HG02759 (cell line): Measurements from ENCODE around the gene GTF3A.

Experiments
- ATAC-seq: cut with Tn5 transposase; IDR thresholded peaks from one replicate; pipeline ENCODE4 v1.9.1; 2021; ENCODE audit warnings: mild to moderate bottlenecking, moderate library complexity; ENCODE audit not compliant: unreplicated experiment

GTF3A gene

GRCh38 chr13:27446986-27447583 lies 22.7 kb downstream of the GTF3A start:
- ATAC-seq: no peak

- ATAC-seq: no peak
These were observed 23.9 kb downstream of the GTF3A start for GRCh38 chr13:27448308-27448707.

- ATAC-seq: no peak
These were observed 24.7 kb downstream of the GTF3A start for GRCh38 chr13:27449081-27449603.

GRCh38 chr13:27449936-27450828 lies 25.8 kb downstream of the GTF3A start, which contains the start of gene MTIF3:
MTIF3 (minus strand) TSS chr13:27450564; CDS start chr13:27440448, 10,116 bp downstream.
- ATAC-seq: peak; percentile 88

- no peak for ATAC-seq
These were observed 26.6 kb downstream of the GTF3A start for GRCh38 chr13:27450921-27451471.

GRCh38 chr13:27455331-27455855 lies 31.0 kb downstream of the GTF3A start:
- no peak for ATAC-seq

GRCh38 chr13:27461940-27462584 lies 37.6 kb downstream of the GTF3A start:
- ATAC-seq: no peak

- ATAC-seq: no peak
These were observed 39.1 kb downstream of the GTF3A start for GRCh38 chr13:27463500-27463899.

- ATAC-seq: no peak
These were observed 41.2 kb downstream of the GTF3A start for GRCh38 chr13:27465611-27466010.

- ATAC-seq: no peak
These were observed 42.1 kb downstream of the GTF3A start for GRCh38 chr13:27466513-27466912.

GRCh38 chr13:27470075-27470820 lies 45.8 kb downstream of the GTF3A start:
- no peak for ATAC-seq

- no peak for ATAC-seq
These were observed 48.0 kb downstream of the GTF3A start for GRCh38 chr13:27472441-27472840.

GRCh38 chr13:27472941-27473340 lies 48.5 kb downstream of the GTF3A start:
- ATAC-seq: no peak

- ATAC-seq: no peak
These were observed 50.4 kb downstream of the GTF3A start for GRCh38 chr13:27474751-27475268.

- peak; percentile 81 for ATAC-seq
These were observed 52.7 kb downstream of the GTF3A start for GRCh38 chr13:27476943-27477703.

GRCh38 chr13:27481766-27482165 lies 57.3 kb downstream of the GTF3A start:
- no peak for ATAC-seq

- peak; percentile 99 for ATAC-seq
These were observed 58.6 kb downstream of the GTF3A start for GRCh38 chr13:27482983-27483382.

- peak; percentile 9 for ATAC-seq
These were observed 59.0 kb downstream of the GTF3A start for GRCh38 chr13:27483421-27483820.
